A204.1 (cell line): ENCODE results near the gene WDR73.
"Not testable (repeated sequence)": the region's sequence is repeated elsewhere in the genome, so short reads cannot be mapped to it uniquely, and the experiment has no call there.

Source experiments
- FAIRE-seq: peaks from 2 replicates; lab custom pipeline; 2012; peaks lifted over from hg19 to GRCh38; lab: Jason Lieb, UNC

WDR73 gene

GRCh38 chr15:84653910-84654688 is at the start of gene WDR73:
TSS of gene WDR73 (minus strand) at chr15:84654283. CDS start at chr15:84654274, 9 bp downstream.
- FAIRE-seq, result peak; percentile 9

- FAIRE-seq, result no peak
Observed at GRCh38 chr15:84703808-84704207, 49.7 kb upstream of the WDR73 start.

- no peak for FAIRE-seq
Observed at GRCh38 chr15:84702961-84703482, 48.9 kb upstream of the WDR73 start.

- FAIRE-seq, result no peak
Observed at GRCh38 chr15:84699538-84700191, 45.6 kb upstream of the WDR73 start.

- no peak for FAIRE-seq
Observed at GRCh38 chr15:84697236-84697990, 43.3 kb upstream of the WDR73 start.

- no peak for FAIRE-seq
Observed at GRCh38 chr15:84696757-84697156, 42.7 kb upstream of the WDR73 start.

- no peak for FAIRE-seq
Observed at GRCh38 chr15:84690342-84690741, 36.3 kb upstream of the WDR73 start.

GRCh38 chr15:84689858-84690257 is 35.8 kb upstream of the WDR73 start:
- no peak for FAIRE-seq

- not testable (repeated sequence) for FAIRE-seq
Observed at GRCh38 chr15:84686446-84686845, 32.4 kb upstream of the WDR73 start.

GRCh38 chr15:84685304-84685703 is 31.2 kb upstream of the WDR73 start:
- FAIRE-seq, result no peak

- no peak for FAIRE-seq
Observed at GRCh38 chr15:84684092-84684491, 30.0 kb upstream of the WDR73 start.

- no peak for FAIRE-seq
Observed at GRCh38 chr15:84681831-84682230, 27.7 kb upstream of the WDR73 start.

- FAIRE-seq, result no peak
Observed at GRCh38 chr15:84671211-84671610, 17.1 kb upstream of the WDR73 start.

- FAIRE-seq, result no peak
Observed at GRCh38 chr15:84669726-84670125, 15.6 kb upstream of the WDR73 start.

GRCh38 chr15:84668221-84668982 is 14.3 kb upstream of the WDR73 start:
- no peak for FAIRE-seq

GRCh38 chr15:84666373-84666772 is 12.3 kb upstream of the WDR73 start:
- FAIRE-seq, result no peak

GRCh38 chr15:84661001-84661400 is 6.9 kb upstream of the WDR73 start:
- FAIRE-seq, result no peak

GRCh38 chr15:84659904-84660781 is 6.1 kb upstream of the WDR73 start:
- FAIRE-seq, result no peak

- no peak for FAIRE-seq
Observed at GRCh38 chr15:84658788-84659411, 4.8 kb upstream of the WDR73 start.

- no peak for FAIRE-seq
Observed at GRCh38 chr15:84658080-84658787, 4.2 kb upstream of the WDR73 start, which contains the start of gene NMB. TSS of gene NMB (minus strand) at chr15:84658199. CDS start at chr15:84658152, 47 bp downstream.
